WTC11 (cell line): ENCODE measurements around the gene SLC38A8. TPM values are rescaled to one million over a fixed set of nuclear protein-coding genes. Genes with fewer than 3 reads are reported as not detected.

Source experiments
- ATAC-seq: fragments of 200-7000 bp; cut with Tn5 transposase; 2 replicates; pipeline ENCODE4 v1.10.0; 2021; ENCODE audit warnings: mild to moderate bottlenecking, moderate library complexity
- CTCF ChIA-PET: fragments of 300-600 bp; sonication (Branson Sonifier 250); formaldehyde crosslinking; loops from one replicate; lab custom pipeline; 2021; ENCODE audit warnings: antibody characterized with exemption; lab: Charles Lee
- POLR2A ChIA-PET: fragments of 350-600 bp; sonication (Branson Sonifier 250); formaldehyde crosslinking; loops from one replicate; lab custom pipeline; 2021; ENCODE audit warnings: antibody characterized with exemption; lab: Charles Lee
- DNase-seq: peaks from one replicate; pipeline ENCODE4 v3.0.0; 2021; ENCODE audit warnings: low spot score
- H3K27ac Mint-ChIP-seq: 2 replicates; pipeline ENCODE4 v1.8.0; 2021; ENCODE audit warnings: mixed read lengths
- H3K27me3 Mint-ChIP-seq: 2 replicates; pipeline ENCODE4 v1.8.0; 2021; ENCODE audit warnings: low read depth, mild to moderate bottlenecking, moderate library complexity, mixed read lengths
- H3K36me3 Mint-ChIP-seq: 2 replicates; pipeline ENCODE4 v1.8.0; 2021; ENCODE audit warnings: mixed read lengths
- H3K4me1 Mint-ChIP-seq: 2 replicates; pipeline ENCODE4 v1.8.0; 2022; ENCODE audit warnings: mixed read lengths
- H3K4me3 Mint-ChIP-seq: 2 replicates; pipeline ENCODE4 v1.8.0; 2021; ENCODE audit warnings: mild to moderate bottlenecking, moderate library complexity, mixed read lengths
- H3K9me3 Mint-ChIP-seq: 2 replicates; pipeline ENCODE4 v1.8.0; 2021; ENCODE audit warnings: mixed read lengths
- CTCF ChIP-seq: fragments of 200-600 bp; IDR thresholded peaks from 2 replicates; pipeline ENCODE4 v1.8.0; 2022; ENCODE audit warnings: antibody characterized with exemption
- E2F4 ChIP-seq: sonication (generic); formaldehyde crosslinking; IDR thresholded peaks from 2 replicates; pipeline ENCODE4 v1.8.1; 2022; ENCODE audit warnings: low read depth, mild to moderate bottlenecking, moderate library complexity, missing genetic modification reagents, borderline replicate concordance
- ELF4 ChIP-seq: sonication (generic); formaldehyde crosslinking; IDR thresholded peaks from 2 replicates; pipeline ENCODE4 v1.8.1; 2022; ENCODE audit warnings: low read depth, mild to moderate bottlenecking, moderate library complexity, missing genetic modification reagents
- EMX1 ChIP-seq: fragments of 250-450 bp; sonication (Bioruptor Pico); IDR thresholded peaks from 2 replicates; pipeline ENCODE4 v1.8.0; 2021; ENCODE audit warnings: mild to moderate bottlenecking
- ERG ChIP-seq: fragments of 250-450 bp; sonication (Bioruptor Pico); IDR thresholded peaks from 2 replicates; pipeline ENCODE4 v1.8.0; 2021; ENCODE audit warnings: mild to moderate bottlenecking
- FOXK1 ChIP-seq: sonication (generic); formaldehyde crosslinking; IDR thresholded peaks from 2 replicates; pipeline ENCODE4 v1.8.0; 2022; ENCODE audit warnings: mild to moderate bottlenecking, moderate library complexity, missing genetic modification reagents
- FOXP1 ChIP-seq: sonication (generic); formaldehyde crosslinking; IDR thresholded peaks from 2 replicates; pipeline ENCODE4 v1.8.0; 2022; ENCODE audit warnings: missing genetic modification reagents, mild to moderate bottlenecking, moderate library complexity, borderline replicate concordance
- HMGA2 ChIP-seq: fragments of 250-450 bp; sonication (Bioruptor Pico); IDR thresholded peaks from 2 replicates; pipeline ENCODE4 v1.4.0; 2021; ENCODE audit warnings: mild to moderate bottlenecking, moderate library complexity
- IRF2 ChIP-seq: sonication (generic); formaldehyde crosslinking; IDR thresholded peaks from 2 replicates; pipeline ENCODE4 v1.8.0; 2022; ENCODE audit warnings: low read depth, missing genetic modification reagents, borderline replicate concordance
- MYBL2 ChIP-seq: sonication (generic); formaldehyde crosslinking; IDR thresholded peaks from 2 replicates; pipeline ENCODE4 v1.8.1; 2023; ENCODE audit warnings: mild to moderate bottlenecking, moderate library complexity, missing genetic modification reagents
- NFE2L1 ChIP-seq: sonication (generic); formaldehyde crosslinking; IDR thresholded peaks from 2 replicates; pipeline ENCODE4 v1.8.1; 2023; ENCODE audit warnings: missing genetic modification reagents
- NR1H2 ChIP-seq: sonication (generic); formaldehyde crosslinking; IDR thresholded peaks from 2 replicates; pipeline ENCODE4 v1.9.0; 2021; ENCODE audit warnings: mild to moderate bottlenecking, moderate library complexity, missing genetic modification reagents
- NR3C1 ChIP-seq: sonication (generic); formaldehyde crosslinking; conservative IDR thresholded peaks from 2 replicates; pipeline ENCODE4 v1.8.1; 2023; ENCODE audit warnings: low read depth, mild to moderate bottlenecking, missing genetic modification reagents
- ZNF121 ChIP-seq: sonication (generic); formaldehyde crosslinking; IDR thresholded peaks from 2 replicates; pipeline ENCODE4 v1.8.0; 2023; ENCODE audit warnings: missing genetic modification reagents
- ZNF423 ChIP-seq: fragments of 250-450 bp; sonication (Bioruptor Pico); IDR thresholded peaks from 2 replicates; pipeline ENCODE4 v2.1.2; 2022; ENCODE audit warnings: mild to moderate bottlenecking, moderate library complexity
- total RNA-seq: library from RNA; stranded (reverse); gene quantifications from 3 replicates; pipeline ENCODE4 v1.2.3, GENCODE V29; 2021
- TF ChIP-seq, protein P1 (sequence below): sonication (generic); formaldehyde crosslinking; IDR thresholded peaks from 2 replicates; pipeline ENCODE4 v1.8.0; 2022; ENCODE audit warnings: mild to moderate bottlenecking, missing genetic modification reagents
- TF ChIP-seq, protein P2 (sequence below): sonication (generic); formaldehyde crosslinking; IDR thresholded peaks from 2 replicates; pipeline ENCODE4 v1.8.1; 2022; ENCODE audit warnings: mild to moderate bottlenecking, missing genetic modification reagents, moderate library complexity, borderline replicate concordance
- TF ChIP-seq, protein P3 (sequence below): fragments of 250-450 bp; sonication (Bioruptor Pico); IDR thresholded peaks from 2 replicates; pipeline ENCODE4 v1.9.0; 2021; ENCODE audit warnings: mild to moderate bottlenecking, borderline replicate concordance

The SLC38A8 gene
- total RNA-seq, 1 experiment from 2014 or later = not detected

DNA sequence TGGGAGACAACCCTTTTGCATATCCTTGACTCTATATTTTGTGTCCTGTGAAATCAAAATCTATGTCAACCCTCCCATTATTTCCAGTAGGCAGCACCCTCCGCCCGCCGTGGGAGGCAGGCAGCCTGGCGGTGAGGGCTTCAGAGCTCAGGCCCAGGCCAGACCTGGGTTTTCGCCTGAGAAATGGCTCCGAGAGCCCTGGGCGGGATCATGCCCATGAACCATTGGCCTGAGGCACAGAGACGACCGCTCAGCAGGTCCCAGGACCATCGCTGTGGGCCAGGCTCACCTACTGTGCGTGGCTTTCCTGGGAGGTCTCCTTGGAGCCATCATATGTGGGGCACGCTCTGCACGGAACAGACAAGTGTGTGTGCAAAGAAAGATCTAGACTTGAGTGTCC lies 6.3 kb upstream of the SLC38A8 start:
- TF ChIP-seq MYBL2 (CRISPR knock-in tag) (no peak), HMGA2 (CRISPR knock-in tag) (no peak), NR1H2 (CRISPR knock-in tag) (no peak), IRF2 (CRISPR knock-in tag) (no peak), FOXK1 (no peak), EMX1 (CRISPR knock-in tag) (no peak), ZNF121 (no peak), ELF4 (CRISPR knock-in tag) (no peak), NFE2L1 (CRISPR knock-in tag) (no peak), ERG (no peak), FOXP1 (CRISPR knock-in tag) (no peak)
- TF ChIP-seq, protein P1, sequence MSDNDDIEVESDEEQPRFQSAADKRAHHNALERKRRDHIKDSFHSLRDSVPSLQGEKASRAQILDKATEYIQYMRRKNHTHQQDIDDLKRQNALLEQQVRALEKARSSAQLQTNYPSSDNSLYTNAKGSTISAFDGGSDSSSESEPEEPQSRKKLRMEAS (CRISPR knock-in tag) = no peak
- TF ChIP-seq, protein P2, sequence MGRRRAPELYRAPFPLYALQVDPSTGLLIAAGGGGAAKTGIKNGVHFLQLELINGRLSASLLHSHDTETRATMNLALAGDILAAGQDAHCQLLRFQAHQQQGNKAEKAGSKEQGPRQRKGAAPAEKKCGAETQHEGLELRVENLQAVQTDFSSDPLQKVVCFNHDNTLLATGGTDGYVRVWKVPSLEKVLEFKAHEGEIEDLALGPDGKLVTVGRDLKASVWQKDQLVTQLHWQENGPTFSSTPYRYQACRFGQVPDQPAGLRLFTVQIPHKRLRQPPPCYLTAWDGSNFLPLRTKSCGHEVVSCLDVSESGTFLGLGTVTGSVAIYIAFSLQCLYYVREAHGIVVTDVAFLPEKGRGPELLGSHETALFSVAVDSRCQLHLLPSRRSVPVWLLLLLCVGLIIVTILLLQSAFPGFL (CRISPR knock-in tag) = no peak
- DNase-seq (no peak), ATAC-seq (no peak)
- CTCF ChIA-PET = interaction anchor here (1.0 to 10.2 kb wide), 4 partner anchors 14 to 95 kb away, joined by 3 to 131 read pairs (median 7); partner anchors contain the start of gene OSGIN1
- POLR2A ChIA-PET = no interaction called here
- Mint-ChIP-seq H3K4me3 (no peak overlapping the region), H3K9me3 (no peaks in the 10 kb centered on the region), H3K27ac (no peak overlapping the region), H3K4me1 (peaks cover 6% of the 10 kb centered on the region), H3K36me3 (peaks cover 18% of the 10 kb centered on the region), H3K27me3 (no peaks in the 10 kb centered on the region)

DNA sequence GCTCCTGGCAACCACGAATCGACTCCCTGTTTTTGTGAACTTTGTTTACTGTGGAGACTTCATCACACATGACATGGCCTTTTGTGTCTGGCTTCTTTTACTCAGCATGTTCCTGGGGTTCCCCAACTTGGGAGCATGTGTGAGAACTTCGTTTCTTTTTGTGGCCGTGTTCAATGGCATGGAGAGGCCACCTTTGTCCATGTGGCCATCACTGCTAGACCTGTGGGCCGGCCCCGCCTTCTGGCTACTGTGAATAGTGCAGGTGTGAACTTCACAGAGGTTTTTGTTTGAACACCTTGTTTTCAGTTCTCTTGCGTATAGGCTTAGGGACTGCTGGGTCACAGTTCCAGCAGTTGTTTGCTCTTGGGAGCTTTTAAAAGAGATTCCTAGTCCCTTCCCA lies 5.7 kb upstream of the SLC38A8 start:
- H3K36me3 Mint-ChIP-seq = peaks cover 12% of the 10 kb centered on the region
- no peak overlapping the region for H3K4me3 Mint-ChIP-seq
- TF ChIP-seq CTCF (peak; percentile 46; the same call in 1 of the 2 replicates), E2F4 (CRISPR knock-in tag) (no peak)
- no peak overlapping the region for H3K27ac Mint-ChIP-seq
- H3K9me3 Mint-ChIP-seq = no peaks in the 10 kb centered on the region
- DNase-seq = peak; percentile 63
- CTCF ChIA-PET = interaction anchor here (0.7 to 10.2 kb wide), 10 partner anchors 15 to 95 kb away, joined by 3 to 131 read pairs (median 4); partner anchors contain the start of gene OSGIN1
- POLR2A ChIA-PET = no interaction called here
- peaks cover 12% of the 10 kb centered on the region for H3K4me1 Mint-ChIP-seq
- ATAC-seq = peak; percentile 65
- no peaks in the 10 kb centered on the region for H3K27me3 Mint-ChIP-seq

DNA sequence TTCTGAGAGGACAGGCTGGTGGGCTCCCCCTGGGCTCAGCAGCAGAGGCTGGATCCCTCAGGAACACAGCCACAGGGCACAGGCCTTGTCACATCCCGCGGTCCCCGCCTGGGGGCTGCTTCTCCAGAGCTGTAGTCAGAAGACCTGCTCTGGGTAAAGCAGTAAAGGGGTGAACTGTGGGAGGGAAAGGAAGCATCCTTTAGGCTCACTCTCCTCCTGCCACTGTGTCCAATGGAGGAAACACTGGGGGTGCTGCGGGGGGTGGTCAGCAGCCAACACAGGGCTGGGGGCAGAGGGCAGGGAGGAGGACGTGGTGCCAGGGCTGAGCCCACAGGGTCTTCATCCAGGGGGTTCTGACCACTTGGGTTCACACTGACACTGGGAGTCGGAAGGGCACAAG lies 5.0 kb upstream of the SLC38A8 start:
- DNase-seq = no peak
- ChIA-PET POLR2A (no interaction called here), CTCF (interaction anchor here (0.7 to 10.2 kb wide), 9 partner anchors 15 to 94 kb away, joined by 3 to 131 read pairs (median 4); partner anchors contain the start of gene OSGIN1)
- peaks cover 17% of the 10 kb centered on the region for H3K4me1 Mint-ChIP-seq
- no peaks in the 10 kb centered on the region for H3K9me3 Mint-ChIP-seq
- H3K27ac Mint-ChIP-seq = no peak overlapping the region
- peaks cover 5% of the 10 kb centered on the region for H3K36me3 Mint-ChIP-seq
- no peak overlapping the region for H3K4me3 Mint-ChIP-seq
- no peak for ATAC-seq
- TF ChIP-seq MYBL2 (CRISPR knock-in tag) (no peak), NR3C1 (CRISPR knock-in tag) (no peak), ZNF423 (no peak)
- TF ChIP-seq, protein P3, sequence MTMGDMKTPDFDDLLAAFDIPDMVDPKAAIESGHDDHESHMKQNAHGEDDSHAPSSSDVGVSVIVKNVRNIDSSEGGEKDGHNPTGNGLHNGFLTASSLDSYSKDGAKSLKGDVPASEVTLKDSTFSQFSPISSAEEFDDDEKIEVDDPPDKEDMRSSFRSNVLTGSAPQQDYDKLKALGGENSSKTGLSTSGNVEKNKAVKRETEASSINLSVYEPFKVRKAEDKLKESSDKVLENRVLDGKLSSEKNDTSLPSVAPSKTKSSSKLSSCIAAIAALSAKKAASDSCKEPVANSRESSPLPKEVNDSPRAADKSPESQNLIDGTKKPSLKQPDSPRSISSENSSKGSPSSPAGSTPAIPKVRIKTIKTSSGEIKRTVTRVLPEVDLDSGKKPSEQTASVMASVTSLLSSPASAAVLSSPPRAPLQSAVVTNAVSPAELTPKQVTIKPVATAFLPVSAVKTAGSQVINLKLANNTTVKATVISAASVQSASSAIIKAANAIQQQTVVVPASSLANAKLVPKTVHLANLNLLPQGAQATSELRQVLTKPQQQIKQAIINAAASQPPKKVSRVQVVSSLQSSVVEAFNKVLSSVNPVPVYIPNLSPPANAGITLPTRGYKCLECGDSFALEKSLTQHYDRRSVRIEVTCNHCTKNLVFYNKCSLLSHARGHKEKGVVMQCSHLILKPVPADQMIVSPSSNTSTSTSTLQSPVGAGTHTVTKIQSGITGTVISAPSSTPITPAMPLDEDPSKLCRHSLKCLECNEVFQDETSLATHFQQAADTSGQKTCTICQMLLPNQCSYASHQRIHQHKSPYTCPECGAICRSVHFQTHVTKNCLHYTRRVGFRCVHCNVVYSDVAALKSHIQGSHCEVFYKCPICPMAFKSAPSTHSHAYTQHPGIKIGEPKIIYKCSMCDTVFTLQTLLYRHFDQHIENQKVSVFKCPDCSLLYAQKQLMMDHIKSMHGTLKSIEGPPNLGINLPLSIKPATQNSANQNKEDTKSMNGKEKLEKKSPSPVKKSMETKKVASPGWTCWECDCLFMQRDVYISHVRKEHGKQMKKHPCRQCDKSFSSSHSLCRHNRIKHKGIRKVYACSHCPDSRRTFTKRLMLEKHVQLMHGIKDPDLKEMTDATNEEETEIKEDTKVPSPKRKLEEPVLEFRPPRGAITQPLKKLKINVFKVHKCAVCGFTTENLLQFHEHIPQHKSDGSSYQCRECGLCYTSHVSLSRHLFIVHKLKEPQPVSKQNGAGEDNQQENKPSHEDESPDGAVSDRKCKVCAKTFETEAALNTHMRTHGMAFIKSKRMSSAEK = no peak
- no peaks in the 10 kb centered on the region for H3K27me3 Mint-ChIP-seq
